ENCODE data around the gene ABHD15.

DNA sequence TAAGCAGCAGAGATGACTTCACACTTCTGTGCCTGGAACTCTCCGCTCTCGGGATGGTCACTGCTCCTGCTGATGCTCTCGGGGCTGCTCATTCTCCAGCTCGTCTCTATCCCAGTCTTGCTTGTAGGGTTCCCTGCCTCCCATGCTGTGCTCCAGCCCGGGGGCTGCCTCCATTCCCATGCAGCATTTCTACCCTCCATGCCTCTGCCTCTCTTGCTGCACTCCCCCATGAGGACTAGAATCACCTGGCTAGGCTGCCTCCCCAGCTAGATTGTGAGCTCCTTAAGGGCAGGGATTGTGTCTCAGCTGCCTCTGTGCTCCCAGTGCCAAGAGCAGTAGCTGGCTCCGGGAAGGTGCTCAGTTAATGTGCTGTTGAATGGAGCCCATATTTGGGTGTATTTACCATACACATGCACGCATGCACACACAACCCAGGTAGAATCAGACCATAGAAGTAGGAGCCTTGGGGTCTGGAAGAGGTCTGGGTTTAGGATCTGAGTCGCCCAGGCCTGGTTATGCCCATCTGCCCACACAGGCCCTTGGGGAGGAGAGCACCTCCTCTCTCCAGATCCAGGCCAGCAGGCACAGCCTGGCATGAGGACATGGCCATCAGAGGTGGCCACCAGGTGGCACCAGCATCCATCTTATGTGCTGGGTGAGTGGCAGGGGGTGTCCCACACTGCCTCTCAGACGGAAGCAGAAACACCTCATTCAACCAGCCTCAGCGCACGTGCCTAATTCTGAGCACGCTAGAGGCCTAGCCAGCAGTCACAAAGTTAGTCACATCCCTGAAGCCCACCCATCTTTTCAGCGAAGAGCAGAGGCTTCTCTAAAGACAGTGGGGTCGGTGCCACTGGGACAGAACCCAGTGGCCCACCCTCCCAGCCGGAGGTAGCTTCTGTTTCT is 13.3 kb upstream of the ABHD15 start:
- TF ChIP-seq EZH2 (IDR thresholded peaks at IDR 0.05; ENCODE audit: insufficient read depth, poor library complexity, severe bottlenecking) (no peak), EZH2phosphoT487 (IDR thresholded peaks at IDR 0.05; ENCODE audit: insufficient read depth, low read depth) (no peak)
